AG09319 (cell line): ENCODE data around the gene MAGOH.
"Not testable (repeated sequence)": the region's sequence is repeated elsewhere in the genome, so short reads cannot be mapped to it uniquely, and the experiment has no call there.

ENCODE experiments used
- DNase-seq: peaks from one replicate; pipeline ENCODE4 v3.0.0-alpha.2; 2010; ENCODE audit warnings: low read depth; ENCODE audit errors: extremely low read depth
- TF ChIP-seq, protein P1 (sequence below): IDR thresholded peaks from 2 replicates; pipeline ENCODE4 v1.5.1; 2011; ENCODE audit warnings: low read depth, mild to moderate bottlenecking, inconsistent platforms, low read length, moderate library complexity

MAGOH gene

GRCh38 chr1:53190210-53190611, 48.1 kb downstream of the MAGOH start:
- DNase-seq: no peak
- TF ChIP-seq, protein P1, sequence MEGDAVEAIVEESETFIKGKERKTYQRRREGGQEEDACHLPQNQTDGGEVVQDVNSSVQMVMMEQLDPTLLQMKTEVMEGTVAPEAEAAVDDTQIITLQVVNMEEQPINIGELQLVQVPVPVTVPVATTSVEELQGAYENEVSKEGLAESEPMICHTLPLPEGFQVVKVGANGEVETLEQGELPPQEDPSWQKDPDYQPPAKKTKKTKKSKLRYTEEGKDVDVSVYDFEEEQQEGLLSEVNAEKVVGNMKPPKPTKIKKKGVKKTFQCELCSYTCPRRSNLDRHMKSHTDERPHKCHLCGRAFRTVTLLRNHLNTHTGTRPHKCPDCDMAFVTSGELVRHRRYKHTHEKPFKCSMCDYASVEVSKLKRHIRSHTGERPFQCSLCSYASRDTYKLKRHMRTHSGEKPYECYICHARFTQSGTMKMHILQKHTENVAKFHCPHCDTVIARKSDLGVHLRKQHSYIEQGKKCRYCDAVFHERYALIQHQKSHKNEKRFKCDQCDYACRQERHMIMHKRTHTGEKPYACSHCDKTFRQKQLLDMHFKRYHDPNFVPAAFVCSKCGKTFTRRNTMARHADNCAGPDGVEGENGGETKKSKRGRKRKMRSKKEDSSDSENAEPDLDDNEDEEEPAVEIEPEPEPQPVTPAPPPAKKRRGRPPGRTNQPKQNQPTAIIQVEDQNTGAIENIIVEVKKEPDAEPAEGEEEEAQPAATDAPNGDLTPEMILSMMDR: no peak

- no peak for DNase-seq
- TF ChIP-seq, protein P1: no peak
These were observed 49.3 kb downstream of the MAGOH start for GRCh38 chr1:53189061-53189460.

DNA sequence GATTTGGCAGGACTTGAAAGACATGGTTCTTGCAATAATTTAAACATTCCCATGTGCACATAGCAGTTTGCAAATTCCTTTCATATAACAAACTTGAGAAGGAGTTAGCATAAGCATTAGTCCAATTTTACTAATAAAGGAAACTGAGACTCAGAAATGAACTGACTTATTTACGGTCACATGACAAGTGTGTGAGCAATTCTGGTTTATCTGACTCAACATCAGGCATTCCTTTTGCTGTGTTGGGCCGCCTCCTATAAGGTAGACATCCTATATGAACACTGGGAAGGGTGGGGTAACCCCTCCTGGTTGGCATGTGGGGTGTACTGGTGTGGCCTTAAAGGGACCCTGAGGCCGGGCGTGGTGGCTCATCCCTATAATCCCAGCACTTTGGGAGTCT, 50.2 kb downstream of the MAGOH start:
- no peak for DNase-seq
- TF ChIP-seq, protein P1: no peak

DNA sequence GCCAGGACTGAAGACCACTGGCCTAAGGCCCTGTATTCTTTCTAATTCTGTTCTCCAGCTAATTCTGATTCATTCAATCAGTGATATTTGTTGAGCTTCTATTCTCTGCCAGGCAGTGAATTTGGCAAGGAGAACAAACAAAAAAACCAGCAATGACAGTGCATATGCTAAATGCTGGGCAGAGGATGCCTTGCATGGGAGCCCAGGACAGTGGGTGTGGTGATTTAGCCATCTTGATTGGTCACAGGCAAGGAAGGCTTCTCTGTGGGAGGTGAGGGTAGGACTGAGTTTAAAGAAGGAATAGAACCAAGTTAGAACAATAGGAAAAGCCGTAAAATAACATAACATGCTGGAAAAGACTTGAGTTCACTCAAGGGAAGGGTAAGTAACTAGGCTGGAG, 50.9 kb downstream of the MAGOH start:
- DNase-seq: no peak
- TF ChIP-seq, protein P1: no peak

GRCh38 chr1:53186533-53186932, 51.8 kb downstream of the MAGOH start:
- DNase-seq: no peak
- TF ChIP-seq, protein P1: no peak

- not testable (repeated sequence) for DNase-seq
These were observed 52.4 kb downstream of the MAGOH start for GRCh38 chr1:53185955-53186297.

DNA sequence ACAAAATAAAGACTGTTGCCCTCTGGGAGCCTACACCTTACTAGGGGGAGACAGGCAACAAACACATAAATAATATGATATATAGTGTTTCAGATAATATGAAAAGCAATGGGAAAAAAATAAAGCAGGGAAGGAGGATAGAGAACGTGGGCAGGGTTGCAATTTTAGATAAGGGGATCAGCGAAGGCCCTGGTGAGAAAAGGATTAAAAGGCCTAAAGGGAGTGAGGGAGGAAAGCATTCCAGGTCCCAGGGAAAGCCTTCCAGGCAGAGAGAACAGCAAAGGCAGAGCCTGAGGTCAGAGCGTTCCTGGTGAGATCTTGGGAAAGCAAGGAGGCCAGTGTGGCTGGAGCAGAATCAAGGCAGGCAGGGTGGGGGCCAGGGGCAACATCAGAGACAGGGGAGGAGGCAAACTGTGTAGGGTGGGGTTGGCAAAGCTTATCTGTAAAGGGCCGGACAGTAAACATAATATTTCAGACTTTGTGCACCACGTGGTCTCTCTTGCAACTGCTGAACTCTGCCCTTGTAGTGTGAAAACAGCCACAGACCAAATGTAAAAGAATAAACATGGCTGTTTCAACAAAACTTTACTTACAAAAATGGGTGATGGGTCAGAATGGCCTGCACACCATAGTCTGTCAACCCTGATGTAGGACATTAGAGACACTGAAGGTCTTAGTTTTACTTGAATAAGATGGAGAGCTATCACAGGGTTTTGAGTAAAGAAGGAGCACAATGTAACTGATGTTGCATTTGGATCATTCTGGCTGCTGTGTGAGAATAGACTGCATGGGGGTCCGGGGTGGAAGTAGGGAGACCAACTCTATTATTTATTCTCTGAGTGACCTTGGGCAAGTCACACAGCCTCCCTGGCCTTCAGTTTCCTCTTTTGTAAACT, 55.0 kb downstream of the MAGOH start:
- TF ChIP-seq, protein P1: no peak
- DNase-seq: no peak

GRCh38 chr1:53182716-53183094, 55.6 kb downstream of the MAGOH start:
- TF ChIP-seq, protein P1: no peak
- no peak for DNase-seq
